ENCODE measurements around the gene LMAN2. TPM values are rescaled to one million over a fixed set of nuclear protein-coding genes. Genes with fewer than 3 reads are reported as not detected.

LMAN2 gene
- total RNA-seq, 1 experiment from 2014 or later: 106 TPM

DNA sequence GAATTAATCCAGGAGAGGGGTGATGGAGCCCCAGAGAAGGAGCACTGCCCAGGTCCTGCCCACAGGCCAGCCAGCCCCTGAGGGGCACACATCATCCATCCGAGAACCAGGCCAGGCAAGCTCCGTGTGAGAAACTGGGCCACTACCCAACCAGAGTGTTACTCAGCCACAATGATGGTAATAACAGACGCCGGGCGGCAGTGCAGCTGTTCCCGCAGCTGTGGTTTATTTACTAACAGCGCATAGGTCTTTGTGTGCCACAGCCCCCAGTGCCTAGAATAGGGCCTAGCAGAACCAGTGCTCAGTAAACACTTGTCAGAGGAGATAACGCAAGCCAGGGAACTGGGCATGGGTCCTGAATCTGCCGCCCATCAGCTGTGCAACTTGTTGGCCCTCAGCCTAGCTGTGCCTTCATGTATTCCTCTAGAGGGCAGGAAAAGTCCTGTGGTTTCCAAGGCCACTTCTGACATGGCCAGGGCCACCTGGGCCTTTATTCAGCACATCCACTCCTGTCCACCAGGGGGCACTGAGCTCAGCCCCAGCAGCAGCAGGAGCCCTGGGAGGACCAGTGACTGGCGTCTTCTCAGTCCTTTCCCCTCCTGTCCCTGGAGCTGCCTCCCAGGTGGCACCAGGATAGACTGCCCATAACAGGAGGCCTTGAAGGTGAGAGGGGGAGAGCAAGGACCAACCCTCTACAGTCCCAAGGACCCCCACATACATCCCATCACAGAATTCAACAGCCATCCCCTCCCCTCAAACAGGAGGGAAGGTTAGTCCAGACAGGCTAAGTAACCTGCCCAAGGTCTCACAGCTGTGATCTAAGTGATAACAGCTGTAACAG lies 41.9 kb downstream of the LMAN2 start:
- no peak overlapping the region for H3K27ac ChIP-seq (ENCODE audit: insufficient read length, low read depth, low read length)
- Mint-ChIP-seq H3K4me3 (peak overlapping the region; percentile 44 to 70; a peak in 4 of 5 replicates), H3K9me3 (no peaks in the 10 kb centered on the region), H3K27ac (0 out of 7 replicates have a peak overlapping the region, but pooled peaks of 2 of the 3 experiments have one; percentile 53 to 55), H3K36me3 (ENCODE audit: insufficient read depth in 1 of 3, low read depth in 3 of 3) (peaks cover 22 to 30% (median 26%) of the 10 kb centered on the region in 3 experiments), H3K4me1 (peaks cover 22 to 25% of the 10 kb centered on the region in 2 experiments), H3K27me3 (ENCODE audit: low read depth) (no peaks in the 10 kb centered on the region; the same call in 1 of the 2 replicates)
- H2BK15ac ChIP-seq (ENCODE audit: low read depth, low read length): no peak overlapping the region
- H3K4me2 ChIP-seq (ENCODE audit: insufficient read depth, insufficient read length, low read length): no peak overlapping the region
- no peaks in the 10 kb centered on the region for H3K4me1 ChIP-seq (ENCODE audit: insufficient read depth, low read length)
- H2BK5ac ChIP-seq (ENCODE audit: insufficient read length, low read length): no peak overlapping the region
- TF ChIP-seq, protein P1, sequence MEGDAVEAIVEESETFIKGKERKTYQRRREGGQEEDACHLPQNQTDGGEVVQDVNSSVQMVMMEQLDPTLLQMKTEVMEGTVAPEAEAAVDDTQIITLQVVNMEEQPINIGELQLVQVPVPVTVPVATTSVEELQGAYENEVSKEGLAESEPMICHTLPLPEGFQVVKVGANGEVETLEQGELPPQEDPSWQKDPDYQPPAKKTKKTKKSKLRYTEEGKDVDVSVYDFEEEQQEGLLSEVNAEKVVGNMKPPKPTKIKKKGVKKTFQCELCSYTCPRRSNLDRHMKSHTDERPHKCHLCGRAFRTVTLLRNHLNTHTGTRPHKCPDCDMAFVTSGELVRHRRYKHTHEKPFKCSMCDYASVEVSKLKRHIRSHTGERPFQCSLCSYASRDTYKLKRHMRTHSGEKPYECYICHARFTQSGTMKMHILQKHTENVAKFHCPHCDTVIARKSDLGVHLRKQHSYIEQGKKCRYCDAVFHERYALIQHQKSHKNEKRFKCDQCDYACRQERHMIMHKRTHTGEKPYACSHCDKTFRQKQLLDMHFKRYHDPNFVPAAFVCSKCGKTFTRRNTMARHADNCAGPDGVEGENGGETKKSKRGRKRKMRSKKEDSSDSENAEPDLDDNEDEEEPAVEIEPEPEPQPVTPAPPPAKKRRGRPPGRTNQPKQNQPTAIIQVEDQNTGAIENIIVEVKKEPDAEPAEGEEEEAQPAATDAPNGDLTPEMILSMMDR (conservative IDR thresholded peaks at IDR 0.05): peak; percentile 98
- peaks cover 2% of the 10 kb centered on the region; the same call in 1 of the 2 replicates for H3K79me2 ChIP-seq (ENCODE audit: insufficient read depth, low read length)
- no peaks in the 10 kb centered on the region for H3K9me3 ChIP-seq (ENCODE audit: control insufficient read depth, low read depth, low read length)
- H2AFZ ChIP-seq (ENCODE audit: low read length): no peak overlapping the region
- H3K23ac ChIP-seq (ENCODE audit: insufficient read length, low read depth, low read length): no peak overlapping the region
- no peaks in the 10 kb centered on the region for H3K27me3 ChIP-seq (ENCODE audit: insufficient read depth, low read length)
- H4K20me1 ChIP-seq (ENCODE audit: control insufficient read depth, insufficient read depth, insufficient read length): peaks cover 5% of the 10 kb centered on the region
- H3T11ph ChIP-seq (ENCODE audit: low read length): no peak overlapping the region
- no peak overlapping the region for H4K8ac ChIP-seq (replicated peaks; ENCODE audit: insufficient read length, low read depth, low read length)
- no peak overlapping the region for H3K56ac ChIP-seq (ENCODE audit: insufficient read length, low read depth, low read length)
- H3K9ac ChIP-seq (ENCODE audit: extremely low read depth, insufficient read length, low read length): no peak overlapping the region
- WGBS (ENCODE audit: extremely low coverage, insufficient read length, low lambda C conversion rate): no CpG with 5 or more reads among the region's 10 CpGs
- H3K23me2 ChIP-seq (ENCODE audit: insufficient read length, low read depth, low read length, poor library complexity, severe bottlenecking): peaks cover 14% of the 10 kb centered on the region
- H4K91ac ChIP-seq (ENCODE audit: insufficient read length, low read depth, low read length): no peak overlapping the region
- no peaks in the 10 kb centered on the region for H3K79me1 ChIP-seq (ENCODE audit: insufficient read depth, low read depth, low read length, poor library complexity, severe bottlenecking)
- no peak overlapping the region for H2BK120ac ChIP-seq (ENCODE audit: low read depth, low read length, poor library complexity, severe bottlenecking)
- no peak overlapping the region for H2BK20ac ChIP-seq (ENCODE audit: low read depth, low read length, poor library complexity, severe bottlenecking)
- peak; percentile 96 for DNase-seq
- H2AK5ac ChIP-seq (ENCODE audit: insufficient read length, low read length): no peak overlapping the region
- H3K14ac ChIP-seq (ENCODE audit: insufficient read depth, low read length): no peak overlapping the region
- H3K18ac ChIP-seq (ENCODE audit: insufficient read length, low read depth, low read length): no peak overlapping the region
- no peak overlapping the region for H4K5ac ChIP-seq (ENCODE audit: insufficient read length, low read depth, low read length)
- H3K4ac ChIP-seq (ENCODE audit: low read depth, low read length): no peak overlapping the region
- H2BK12ac ChIP-seq (ENCODE audit: insufficient read length, low read depth, low read length): no peak overlapping the region
